DMS53 (cell line): ENCODE measurements around the gene ULBP3.
"Not testable (repeated sequence)": the region's sequence is repeated elsewhere in the genome, so short reads cannot be mapped to it uniquely, and the experiment has no call there.

Source experiments
- DNase-seq: peaks from one replicate; lab custom pipeline; 2025; lab: John Stamatoyannopoulos, UW

The ULBP3 gene

DNA sequence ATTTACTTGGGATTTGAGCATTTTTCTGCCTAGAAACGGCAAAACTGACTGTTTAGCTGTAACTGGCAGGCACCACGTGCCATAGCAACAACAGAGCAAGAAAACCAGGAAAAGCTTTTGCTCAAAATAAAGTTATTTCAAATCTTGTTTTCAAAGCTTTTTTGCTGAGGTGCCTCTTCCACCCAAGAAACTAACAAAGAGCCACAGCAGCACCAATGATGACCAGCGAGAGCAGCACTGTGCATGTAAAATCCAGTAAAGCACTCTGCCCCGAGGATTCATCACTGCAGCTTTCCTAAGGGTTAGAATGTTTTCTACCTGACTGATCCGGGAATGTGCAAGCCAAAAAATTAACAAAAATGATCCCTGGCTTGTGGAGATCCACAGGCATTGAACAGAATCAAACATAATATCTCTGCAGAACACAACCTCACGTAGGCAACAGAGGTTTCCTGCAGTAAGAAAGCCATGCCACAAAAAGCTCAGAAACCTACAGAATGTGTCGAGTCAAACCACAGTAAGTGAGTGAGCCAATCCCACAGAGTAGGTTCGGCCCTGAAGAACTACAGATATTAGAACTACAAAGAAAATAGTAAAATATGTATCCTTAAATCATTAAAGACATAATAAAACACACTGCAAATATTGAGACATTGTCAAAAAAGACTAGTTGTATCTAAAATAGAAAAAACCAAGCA lies 7.4 kb upstream of the ULBP3 start:
- DNase-seq, result no peak

- DNase-seq, result no peak
Measured at GRCh38 chr6:150075034-150075421, 6.1 kb upstream of the ULBP3 start.

- DNase-seq, result not testable (repeated sequence)
Measured at GRCh38 chr6:150074396-150075033, 5.6 kb upstream of the ULBP3 start.

DNA sequence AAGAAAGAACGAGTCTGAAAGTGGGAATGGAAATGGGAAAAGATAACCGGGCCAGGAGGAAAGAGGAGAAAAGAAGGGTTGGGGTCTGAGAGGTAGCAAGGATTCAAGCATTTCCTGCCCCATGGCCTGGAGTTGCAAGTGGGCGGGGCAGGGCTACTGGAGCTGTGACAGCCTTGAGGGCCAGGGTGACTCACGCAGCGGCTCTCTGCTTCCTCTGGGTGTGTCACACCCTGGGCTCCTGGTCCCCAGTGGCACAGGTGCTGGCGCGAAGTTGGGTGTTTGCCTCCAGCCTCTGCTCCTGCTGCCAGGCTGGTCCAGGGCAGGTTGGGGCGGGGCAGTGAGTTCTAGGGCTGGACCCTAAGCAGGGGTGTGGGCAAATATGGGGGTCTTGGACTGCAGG lies 3.3 kb upstream of the ULBP3 start:
- DNase-seq, result peak; percentile 94

DNA sequence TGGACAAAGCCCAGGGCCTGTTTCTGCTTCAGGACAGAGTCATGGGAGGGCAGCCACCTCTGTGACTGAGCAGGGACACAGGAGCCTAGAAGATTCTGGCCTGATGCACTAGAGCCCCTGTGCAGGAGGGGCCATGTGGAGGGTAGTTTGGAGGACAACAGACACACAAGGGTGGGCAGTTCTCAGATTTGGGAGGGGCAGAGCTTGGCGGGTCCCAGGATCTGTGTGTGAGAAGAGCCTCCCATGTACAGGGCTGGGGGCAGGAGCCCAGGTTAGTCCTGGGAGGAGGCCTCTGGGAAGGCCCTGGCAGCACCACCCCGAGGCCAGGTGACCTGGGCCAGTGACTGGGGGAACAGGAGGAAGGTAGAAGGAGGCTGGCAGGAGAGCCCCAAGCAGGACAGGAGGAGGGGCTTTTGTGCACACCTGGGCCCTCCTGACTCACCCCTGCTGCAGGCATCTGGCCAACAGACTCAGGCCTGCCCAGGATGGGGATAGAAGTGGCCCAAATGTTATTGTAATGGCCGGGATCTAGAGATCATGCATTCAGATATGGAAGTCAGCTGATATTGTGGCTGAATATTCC lies 1.4 kb upstream of the ULBP3 start:
- DNase-seq, result peak; percentile 17

- peak; percentile 25 for DNase-seq
Measured at GRCh38 chr6:150069706-150070105, 785 bp upstream of the ULBP3 start.

DNA sequence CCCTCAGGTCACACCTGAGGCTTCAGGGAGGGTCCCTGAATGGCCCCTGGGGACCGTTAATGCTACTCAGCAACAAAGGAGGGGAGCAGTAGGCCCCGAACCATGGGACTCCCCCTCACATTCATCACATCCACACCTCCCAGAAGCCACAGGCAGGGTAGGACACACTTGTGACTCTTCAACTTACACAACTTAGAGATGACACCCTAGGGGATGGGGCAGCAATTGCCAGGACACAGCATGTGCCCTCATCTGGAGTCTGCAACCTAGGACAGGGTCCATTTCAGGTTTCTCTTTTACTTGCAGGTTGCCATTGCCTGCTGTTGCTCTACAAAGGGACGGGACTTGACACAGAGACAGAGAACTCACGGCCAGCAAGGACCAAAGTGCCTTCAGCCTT lies 770 bp downstream of the ULBP3 start:
- DNase-seq, result peak; percentile 33

GRCh38 chr6:150065083-150065482 lies 3.8 kb downstream of the ULBP3 start:
- no peak for DNase-seq

GRCh38 chr6:150063640-150064039 lies 5.3 kb downstream of the ULBP3 start:
- no peak for DNase-seq

- peak; percentile 21 for DNase-seq
Measured at GRCh38 chr6:150059973-150060372, 8.9 kb downstream of the ULBP3 start.

GRCh38 chr6:150058986-150059385 lies 9.9 kb downstream of the ULBP3 start:
- DNase-seq, result no peak

- no peak for DNase-seq
Measured at GRCh38 chr6:150058231-150058792, 10.6 kb downstream of the ULBP3 start.

GRCh38 chr6:150057501-150057951 lies 11.4 kb downstream of the ULBP3 start:
- no peak for DNase-seq

- no peak for DNase-seq
Measured at GRCh38 chr6:150056916-150057315, 12.0 kb downstream of the ULBP3 start.

- DNase-seq, result no peak
Measured at GRCh38 chr6:150056156-150056555, 12.8 kb downstream of the ULBP3 start.

GRCh38 chr6:150055131-150055530 lies 13.8 kb downstream of the ULBP3 start:
- no peak for DNase-seq

- no peak for DNase-seq
Measured at GRCh38 chr6:150053450-150053849, 15.5 kb downstream of the ULBP3 start.

DNA sequence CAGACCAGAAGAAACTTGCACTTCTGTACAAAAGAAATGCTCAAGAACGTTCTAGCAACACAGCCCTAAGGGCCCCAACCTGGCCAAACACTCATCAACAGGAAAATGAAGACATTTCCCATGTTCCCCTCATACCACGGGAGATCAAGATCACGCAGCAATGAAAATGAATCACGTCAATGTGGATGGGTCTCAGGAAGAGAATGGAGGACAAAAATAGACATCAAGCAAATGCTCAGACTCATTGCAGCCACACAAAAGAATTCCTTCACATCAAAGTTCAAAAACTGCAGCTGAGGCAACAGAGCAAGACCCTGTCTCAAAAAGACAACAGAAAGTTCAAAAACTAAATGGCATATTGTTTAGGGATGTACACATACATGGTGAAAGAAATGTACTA lies 18.1 kb downstream of the ULBP3 start:
- no peak for DNase-seq

DNA sequence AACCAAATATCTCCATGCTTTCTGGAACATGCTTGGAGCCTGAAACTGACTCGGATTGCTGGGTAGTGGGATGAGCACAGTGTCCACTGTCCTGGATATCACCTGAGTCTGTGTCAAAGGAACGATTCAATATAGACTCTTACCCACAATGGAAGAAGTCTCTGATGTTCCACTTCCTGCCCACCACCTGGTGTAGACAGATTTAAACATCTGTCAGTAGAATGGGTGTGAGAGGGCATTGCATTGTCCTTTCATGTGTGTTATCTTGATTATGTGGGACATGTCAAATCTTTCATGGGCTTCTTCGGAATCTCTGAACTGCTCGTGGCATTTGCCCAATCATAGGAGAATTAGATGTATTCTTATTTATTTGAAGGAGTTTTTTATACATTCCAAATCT lies 20.8 kb downstream of the ULBP3 start:
- DNase-seq, result peak; percentile 8

- peak; percentile 24 for DNase-seq
Measured at GRCh38 chr6:150046943-150047342, 22.0 kb downstream of the ULBP3 start.

GRCh38 chr6:150044621-150045145 lies 24.2 kb downstream of the ULBP3 start:
- no peak for DNase-seq

- no peak for DNase-seq
Measured at GRCh38 chr6:150043501-150044412, 25.2 kb downstream of the ULBP3 start.
